Ovary (tissue), 3 donors: ENCODE data around the gene UGT1A10.

Experiments
- CTCF ChIP-seq, 3 donors: fragments of 450-650 bp in 2 of 3; fragments of 200-600 bp in 1 of 3; IDR thresholded peaks; one replicate each; pipeline versions ENCODE4 v1.5.1 to v1.8.0; 2016 to 2022; ENCODE audit warnings: antibody characterized with exemption in 3 of 3, mild to moderate bottlenecking in 1 of 3
- EP300 ChIP-seq: sonication (generic); formaldehyde crosslinking; IDR thresholded peaks from one replicate; pipeline ENCODE4 v1.6.1; 2017; ENCODE audit warnings: antibody characterized with exemption
- POLR2A ChIP-seq: fragments of 450-650 bp; IDR thresholded peaks from one replicate; pipeline ENCODE4 v1.6.1; 2017; ENCODE audit warnings: antibody characterized with exemption, mild to moderate bottlenecking, moderate library complexity
- donor health status: DM: no; HTN: no; CAD: no.

GRCh38 chr2:233643128-233643527 lies 6.9 kb downstream of the UGT1A10 start:
- no peak for TF ChIP-seq CTCF (IDR thresholded peaks at IDR 0.05)
- no peak for TF ChIP-seq POLR2A
- TF ChIP-seq EP300, result no peak
